ENCODE data around the gene HCN2.

- TF ChIP-seq FOXM1 (IDR thresholded peaks at IDR 0.05; ENCODE audit: low read depth): no peak
- no peak for TF ChIP-seq FOXM1 (CRISPR knock-in tag; IDR thresholded peaks at IDR 0.05; ENCODE audit: low read depth)
- TF ChIP-seq, protein P1, sequence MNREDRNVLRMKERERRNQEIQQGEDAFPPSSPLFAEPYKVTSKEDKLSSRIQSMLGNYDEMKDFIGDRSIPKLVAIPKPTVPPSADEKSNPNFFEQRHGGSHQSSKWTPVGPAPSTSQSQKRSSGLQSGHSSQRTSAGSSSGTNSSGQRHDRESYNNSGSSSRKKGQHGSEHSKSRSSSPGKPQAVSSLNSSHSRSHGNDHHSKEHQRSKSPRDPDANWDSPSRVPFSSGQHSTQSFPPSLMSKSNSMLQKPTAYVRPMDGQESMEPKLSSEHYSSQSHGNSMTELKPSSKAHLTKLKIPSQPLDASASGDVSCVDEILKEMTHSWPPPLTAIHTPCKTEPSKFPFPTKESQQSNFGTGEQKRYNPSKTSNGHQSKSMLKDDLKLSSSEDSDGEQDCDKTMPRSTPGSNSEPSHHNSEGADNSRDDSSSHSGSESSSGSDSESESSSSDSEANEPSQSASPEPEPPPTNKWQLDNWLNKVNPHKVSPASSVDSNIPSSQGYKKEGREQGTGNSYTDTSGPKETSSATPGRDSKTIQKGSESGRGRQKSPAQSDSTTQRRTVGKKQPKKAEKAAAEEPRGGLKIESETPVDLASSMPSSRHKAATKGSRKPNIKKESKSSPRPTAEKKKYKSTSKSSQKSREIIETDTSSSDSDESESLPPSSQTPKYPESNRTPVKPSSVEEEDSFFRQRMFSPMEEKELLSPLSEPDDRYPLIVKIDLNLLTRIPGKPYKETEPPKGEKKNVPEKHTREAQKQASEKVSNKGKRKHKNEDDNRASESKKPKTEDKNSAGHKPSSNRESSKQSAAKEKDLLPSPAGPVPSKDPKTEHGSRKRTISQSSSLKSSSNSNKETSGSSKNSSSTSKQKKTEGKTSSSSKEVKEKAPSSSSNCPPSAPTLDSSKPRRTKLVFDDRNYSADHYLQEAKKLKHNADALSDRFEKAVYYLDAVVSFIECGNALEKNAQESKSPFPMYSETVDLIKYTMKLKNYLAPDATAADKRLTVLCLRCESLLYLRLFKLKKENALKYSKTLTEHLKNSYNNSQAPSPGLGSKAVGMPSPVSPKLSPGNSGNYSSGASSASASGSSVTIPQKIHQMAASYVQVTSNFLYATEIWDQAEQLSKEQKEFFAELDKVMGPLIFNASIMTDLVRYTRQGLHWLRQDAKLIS (CRISPR knock-in tag; IDR thresholded peaks at IDR 0.05): 0 out of 2 replicates have a peak, but pooled peaks have one; percentile 60
- no peak for TF ChIP-seq JUND (IDR thresholded peaks at IDR 0.05; ENCODE audit: borderline replicate concordance, low read depth, low read length)
- no peak for TF ChIP-seq JUND (tag; IDR thresholded peaks at IDR 0.05; ENCODE audit: borderline replicate concordance, low read depth, low read length)
- TF ChIP-seq, protein P2, sequence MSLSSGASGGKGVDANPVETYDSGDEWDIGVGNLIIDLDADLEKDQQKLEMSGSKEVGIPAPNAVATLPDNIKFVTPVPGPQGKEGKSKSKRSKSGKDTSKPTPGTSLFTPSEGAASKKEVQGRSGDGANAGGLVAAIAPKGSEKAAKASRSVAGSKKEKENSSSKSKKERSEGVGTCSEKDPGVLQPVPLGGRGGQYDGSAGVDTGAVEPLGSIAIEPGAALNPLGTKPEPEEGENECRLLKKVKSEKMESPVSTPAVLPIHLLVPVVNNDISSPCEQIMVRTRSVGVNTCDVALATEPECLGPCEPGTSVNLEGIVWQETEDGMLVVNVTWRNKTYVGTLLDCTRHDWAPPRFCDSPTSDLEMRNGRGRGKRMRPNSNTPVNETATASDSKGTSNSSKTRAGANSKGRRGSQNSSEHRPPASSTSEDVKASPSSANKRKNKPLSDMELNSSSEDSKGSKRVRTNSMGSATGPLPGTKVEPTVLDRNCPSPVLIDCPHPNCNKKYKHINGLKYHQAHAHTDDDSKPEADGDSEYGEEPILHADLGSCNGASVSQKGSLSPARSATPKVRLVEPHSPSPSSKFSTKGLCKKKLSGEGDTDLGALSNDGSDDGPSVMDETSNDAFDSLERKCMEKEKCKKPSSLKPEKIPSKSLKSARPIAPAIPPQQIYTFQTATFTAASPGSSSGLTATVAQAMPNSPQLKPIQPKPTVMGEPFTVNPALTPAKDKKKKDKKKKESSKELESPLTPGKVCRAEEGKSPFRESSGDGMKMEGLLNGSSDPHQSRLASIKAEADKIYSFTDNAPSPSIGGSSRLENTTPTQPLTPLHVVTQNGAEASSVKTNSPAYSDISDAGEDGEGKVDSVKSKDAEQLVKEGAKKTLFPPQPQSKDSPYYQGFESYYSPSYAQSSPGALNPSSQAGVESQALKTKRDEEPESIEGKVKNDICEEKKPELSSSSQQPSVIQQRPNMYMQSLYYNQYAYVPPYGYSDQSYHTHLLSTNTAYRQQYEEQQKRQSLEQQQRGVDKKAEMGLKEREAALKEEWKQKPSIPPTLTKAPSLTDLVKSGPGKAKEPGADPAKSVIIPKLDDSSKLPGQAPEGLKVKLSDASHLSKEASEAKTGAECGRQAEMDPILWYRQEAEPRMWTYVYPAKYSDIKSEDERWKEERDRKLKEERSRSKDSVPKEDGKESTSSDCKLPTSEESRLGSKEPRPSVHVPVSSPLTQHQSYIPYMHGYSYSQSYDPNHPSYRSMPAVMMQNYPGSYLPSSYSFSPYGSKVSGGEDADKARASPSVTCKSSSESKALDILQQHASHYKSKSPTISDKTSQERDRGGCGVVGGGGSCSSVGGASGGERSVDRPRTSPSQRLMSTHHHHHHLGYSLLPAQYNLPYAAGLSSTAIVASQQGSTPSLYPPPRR (CRISPR knock-in tag; IDR thresholded peaks at IDR 0.05; ENCODE audit: borderline replicate concordance): no peak
- TF ChIP-seq CEBPG (CRISPR knock-in tag; IDR thresholded peaks at IDR 0.05): peak; percentile 33; the same call in 1 of the 2 replicates
- no peak for TF ChIP-seq CEBPG (tag; conservative IDR thresholded peaks at IDR 0.05 in 1 of 2, IDR thresholded peaks at IDR 0.05 in 1 of 2)
- TF ChIP-seq, protein P3, sequence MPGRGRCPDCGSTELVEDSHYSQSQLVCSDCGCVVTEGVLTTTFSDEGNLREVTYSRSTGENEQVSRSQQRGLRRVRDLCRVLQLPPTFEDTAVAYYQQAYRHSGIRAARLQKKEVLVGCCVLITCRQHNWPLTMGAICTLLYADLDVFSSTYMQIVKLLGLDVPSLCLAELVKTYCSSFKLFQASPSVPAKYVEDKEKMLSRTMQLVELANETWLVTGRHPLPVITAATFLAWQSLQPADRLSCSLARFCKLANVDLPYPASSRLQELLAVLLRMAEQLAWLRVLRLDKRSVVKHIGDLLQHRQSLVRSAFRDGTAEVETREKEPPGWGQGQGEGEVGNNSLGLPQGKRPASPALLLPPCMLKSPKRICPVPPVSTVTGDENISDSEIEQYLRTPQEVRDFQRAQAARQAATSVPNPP (IDR thresholded peaks at IDR 0.05; ENCODE audit: borderline replicate concordance, insufficient read depth, insufficient read length): no peak
- no peak for TF ChIP-seq ZNF395 (CRISPR knock-in tag; IDR thresholded peaks at IDR 0.05)
- no peak for TF ChIP-seq ZNF431 (CRISPR knock-in tag; IDR thresholded peaks at IDR 0.05)
- no peak for TF ChIP-seq SAP30 (IDR thresholded peaks at IDR 0.05; ENCODE audit: borderline replicate concordance, insufficient read depth, low read depth, low read length, poor library complexity, severe bottlenecking)
These were observed 42.9 kb downstream of the HCN2 start for GRCh38 chr19:632579-633067.
